C4-2B (cell line): ENCODE data around the gene FANCG.

ENCODE experiments used
- H3K27ac ChIP-seq: fragments of 450-650 bp; 2 replicates; pipeline ENCODE4 v1.5.1; 2017
- CTCF ChIP-seq: fragments of 450-650 bp; conservative IDR thresholded peaks from 2 replicates; pipeline ENCODE4 v1.5.1; 2017; ENCODE audit warnings: mild to moderate bottlenecking
- ZFX ChIP-seq: fragments of 450-650 bp; IDR thresholded peaks from 2 replicates; pipeline ENCODE4 v1.6.1; 2017

FANCG gene

GRCh38 chr9:35048511-35048910 lies 31.2 kb downstream of the FANCG start:
- TF ChIP-seq CTCF (no peak), ZFX (no peak)
- H3K27ac ChIP-seq: no peak overlapping the region

GRCh38 chr9:35044071-35044470 lies 35.7 kb downstream of the FANCG start:
- no peak overlapping the region for H3K27ac ChIP-seq
- TF ChIP-seq ZFX (no peak), CTCF (no peak)

- H3K27ac ChIP-seq: no peak overlapping the region
- no peak for TF ChIP-seq ZFX
- no peak for TF ChIP-seq CTCF
These were observed 36.7 kb downstream of the FANCG start for GRCh38 chr9:35042891-35043545.

GRCh38 chr9:35042081-35042604 lies 37.6 kb downstream of the FANCG start:
- TF ChIP-seq ZFX (no peak), CTCF (no peak)
- peak overlapping the region; percentile 1; the same call in 1 of the 2 replicates for H3K27ac ChIP-seq

GRCh38 chr9:35035851-35036701 lies 43.7 kb downstream of the FANCG start:
- TF ChIP-seq CTCF: no peak
- TF ChIP-seq ZFX: no peak
- no peak overlapping the region for H3K27ac ChIP-seq

GRCh38 chr9:35033101-35033500 lies 46.6 kb downstream of the FANCG start:
- no peak overlapping the region for H3K27ac ChIP-seq

More at GRCh38 chr9:35033101-35033500, 46.6 kb downstream of the FANCG start:
- TF ChIP-seq ZFX: no peak
- no peak for TF ChIP-seq CTCF
